ENCODE results near the gene POU6F2.
"Not testable (repeated sequence)": the region's sequence is repeated elsewhere in the genome, so short reads cannot be mapped to it uniquely, and the experiment has no call there.

Gene POU6F2

DNA sequence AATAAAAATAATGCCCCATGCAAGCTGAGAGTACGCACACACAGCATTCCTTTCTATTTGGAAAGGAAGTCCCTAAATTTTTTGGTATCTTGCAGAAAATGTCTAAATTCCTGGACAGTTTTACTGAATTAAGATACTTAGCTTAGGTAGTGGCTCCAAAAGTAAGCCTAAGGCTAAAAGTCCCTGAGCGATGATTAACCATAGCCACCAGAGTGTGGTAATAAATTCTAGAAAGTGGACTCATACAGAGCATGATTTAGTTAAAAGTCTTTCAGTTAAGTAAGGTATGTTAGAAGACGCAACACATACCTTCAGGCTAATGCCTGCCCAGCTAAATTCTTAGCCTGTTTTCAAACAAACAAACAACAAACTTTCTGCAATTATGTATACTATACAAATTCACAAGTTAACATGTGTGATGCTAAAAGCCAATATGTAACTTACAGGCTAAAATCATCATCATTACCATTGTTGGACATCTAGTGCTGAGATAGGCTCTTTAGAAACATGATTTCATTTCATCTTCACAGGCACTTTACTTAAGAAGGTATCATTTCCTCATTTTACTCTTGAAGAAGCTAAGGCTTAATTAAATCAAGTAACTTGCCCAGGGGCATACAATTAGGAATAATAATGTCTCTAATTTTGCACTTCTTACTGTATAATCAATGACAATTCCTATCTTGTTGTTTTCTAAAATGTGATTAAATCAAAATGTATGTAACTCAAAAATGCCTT, 327.1 kb downstream of the POU6F2 start:
- no peak for DNase-seq
- in situ Hi-C loops (cut with HindIII; ENCODE audit: low pct_ligation_motif_present, low pct_unique_long_range_greater_than_20kb, low sequenced_read_pairs), result no loop called here

DNA sequence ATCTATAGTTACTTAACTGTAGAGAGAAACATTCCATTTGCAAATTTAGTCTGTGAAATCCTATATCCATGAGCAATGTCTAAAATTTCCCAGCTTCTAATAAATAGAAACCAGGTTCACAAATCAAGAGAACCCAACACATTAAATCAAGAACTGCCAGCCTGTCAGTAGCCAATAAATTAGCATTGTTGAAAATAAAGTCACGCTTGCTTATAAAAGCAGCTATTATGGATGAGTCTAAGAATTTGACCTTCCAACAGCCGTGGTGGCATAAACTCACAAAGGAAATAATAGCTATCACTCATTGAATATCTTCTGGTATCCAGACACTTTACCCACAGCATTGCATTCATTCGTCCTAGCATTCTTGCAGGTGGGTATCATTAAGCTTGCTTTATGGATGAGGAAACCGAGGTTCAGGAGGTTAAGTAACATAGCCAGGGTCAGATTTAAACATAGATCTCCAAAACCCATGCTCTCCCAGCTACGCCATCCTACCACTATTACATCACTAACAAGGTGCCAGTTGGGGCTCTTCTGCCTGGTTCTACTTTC, 328.4 kb downstream of the POU6F2 start:
- no peak for DNase-seq
- in situ Hi-C loops (cut with HindIII; ENCODE audit: low pct_ligation_motif_present, low pct_unique_long_range_greater_than_20kb, low sequenced_read_pairs), result no loop called here

DNA sequence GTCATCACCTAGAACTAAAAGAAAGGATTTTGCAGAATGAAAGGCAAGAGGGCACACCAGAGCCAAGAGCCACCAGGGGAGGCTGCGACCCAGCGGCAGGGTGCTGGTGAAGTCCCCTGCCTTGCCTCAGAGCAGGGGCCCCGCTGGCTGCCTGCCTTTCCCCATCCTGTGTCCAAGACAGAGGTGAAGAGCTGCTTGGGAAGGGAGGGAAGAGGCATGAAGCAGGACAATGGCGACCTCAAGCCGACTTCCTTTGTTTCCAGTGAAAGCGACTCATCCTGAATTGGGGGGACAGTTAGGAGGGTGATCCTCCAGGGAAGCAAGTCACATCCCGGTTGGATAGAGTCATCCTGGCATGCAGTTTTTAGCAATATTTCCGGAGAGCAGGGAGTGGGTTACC, 333.0 kb downstream of the POU6F2 start:
- no peak for DNase-seq
- in situ Hi-C loops (cut with HindIII; ENCODE audit: low pct_ligation_motif_present, low pct_unique_long_range_greater_than_20kb, low sequenced_read_pairs), result no loop called here

DNA sequence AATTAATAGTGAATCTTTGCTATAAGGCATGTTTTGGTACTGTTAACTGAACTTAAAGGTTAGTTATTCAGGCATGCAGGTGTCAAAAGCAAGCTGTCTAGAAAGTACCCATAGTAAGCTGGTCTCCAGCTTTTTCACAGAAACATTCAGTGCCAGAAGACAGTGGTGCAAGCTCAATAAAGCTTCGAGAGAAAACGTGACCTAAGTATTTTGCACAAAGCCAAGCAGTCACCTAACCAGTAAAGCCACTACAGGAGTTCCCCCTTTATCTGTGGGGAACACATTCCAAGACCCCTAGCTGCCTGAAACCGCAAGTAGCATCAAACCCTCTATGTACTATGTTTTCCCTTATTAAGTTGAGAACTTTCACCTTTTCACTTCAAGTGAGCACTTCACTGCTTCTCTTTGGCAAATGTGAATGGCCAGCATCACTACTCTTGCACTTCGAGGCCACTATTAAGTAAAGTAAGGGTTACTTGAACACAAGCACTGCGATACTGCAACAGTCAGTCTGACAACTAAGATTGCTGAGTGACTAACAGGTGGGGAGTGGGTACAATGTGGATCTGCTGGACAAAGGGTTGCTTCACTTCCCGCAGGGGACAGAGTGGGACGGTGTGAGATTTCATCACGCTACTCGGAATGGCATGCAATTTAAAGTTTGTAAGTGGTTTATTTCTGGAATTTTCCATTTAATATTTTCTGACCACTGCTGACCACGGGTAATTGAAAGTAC, 334.7 kb downstream of the POU6F2 start:
- DNase-seq, result no peak
- in situ Hi-C loops (cut with HindIII; ENCODE audit: low pct_ligation_motif_present, low pct_unique_long_range_greater_than_20kb, low sequenced_read_pairs), result no loop called here

DNA sequence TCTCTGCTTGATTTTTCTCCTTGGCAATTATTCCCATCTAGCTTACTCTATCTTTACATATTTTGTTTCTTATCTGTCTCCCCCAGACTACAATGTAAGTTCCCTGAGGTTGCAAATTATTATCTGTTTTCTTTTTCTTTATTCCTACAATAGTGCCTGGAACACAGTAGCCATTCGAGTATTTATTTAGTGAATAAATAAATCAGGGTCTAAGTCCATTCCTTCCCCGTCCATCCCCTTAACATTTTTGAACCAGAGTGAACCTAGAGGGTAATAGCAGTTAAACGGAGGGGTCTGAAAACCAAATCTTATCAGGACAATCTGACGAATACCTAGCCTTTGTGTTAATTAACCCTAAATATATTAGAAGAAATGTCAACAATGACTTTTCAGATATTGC, 335.7 kb downstream of the POU6F2 start:
- in situ Hi-C loops (cut with HindIII; ENCODE audit: low pct_ligation_motif_present, low pct_unique_long_range_greater_than_20kb, low sequenced_read_pairs), result no loop called here
- DNase-seq, result no peak

DNA sequence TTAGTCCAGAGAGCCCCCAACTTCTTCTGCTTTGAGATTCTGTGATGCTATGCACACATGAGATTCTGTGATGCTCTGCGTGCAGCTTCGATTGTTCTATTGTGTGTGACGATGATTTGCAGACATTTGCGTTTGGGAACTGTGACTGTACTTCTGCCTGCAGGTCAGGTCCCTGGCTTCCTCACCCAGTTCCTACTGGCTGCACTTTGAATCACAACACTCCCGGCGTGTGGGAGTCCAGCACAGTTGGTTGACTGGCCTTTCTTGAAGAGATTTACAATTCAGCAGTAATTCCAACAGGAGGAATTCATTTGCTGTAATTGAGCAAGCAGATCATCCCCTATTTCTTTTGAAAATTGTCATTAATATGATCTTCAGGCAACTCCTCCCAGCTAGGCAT, 336.3 kb downstream of the POU6F2 start:
- DNase-seq, result no peak
- in situ Hi-C loops (cut with HindIII; ENCODE audit: low pct_ligation_motif_present, low pct_unique_long_range_greater_than_20kb, low sequenced_read_pairs), result no loop called here

DNA sequence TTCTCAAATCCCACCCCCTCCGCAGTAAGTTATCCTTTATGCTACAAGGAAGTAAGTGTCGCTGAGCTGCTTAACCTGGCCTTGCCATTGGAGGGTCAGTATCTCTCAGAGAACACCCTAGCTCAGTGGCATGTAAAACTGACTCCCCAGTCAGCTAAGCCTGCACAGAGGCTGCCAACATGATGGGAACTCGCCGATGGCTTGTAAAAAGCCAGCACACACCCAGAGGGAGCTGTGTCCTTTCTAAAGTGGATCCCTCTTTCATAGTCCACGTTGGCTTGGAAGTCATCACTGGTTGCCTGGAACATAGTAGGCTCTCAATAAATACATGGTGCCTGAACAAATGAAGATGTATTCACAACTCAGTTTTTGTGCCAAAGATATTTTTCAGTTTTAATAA, 339.4 kb downstream of the POU6F2 start:
- in situ Hi-C loops (cut with HindIII; ENCODE audit: low pct_ligation_motif_present, low pct_unique_long_range_greater_than_20kb, low sequenced_read_pairs), result no loop called here

DNA sequence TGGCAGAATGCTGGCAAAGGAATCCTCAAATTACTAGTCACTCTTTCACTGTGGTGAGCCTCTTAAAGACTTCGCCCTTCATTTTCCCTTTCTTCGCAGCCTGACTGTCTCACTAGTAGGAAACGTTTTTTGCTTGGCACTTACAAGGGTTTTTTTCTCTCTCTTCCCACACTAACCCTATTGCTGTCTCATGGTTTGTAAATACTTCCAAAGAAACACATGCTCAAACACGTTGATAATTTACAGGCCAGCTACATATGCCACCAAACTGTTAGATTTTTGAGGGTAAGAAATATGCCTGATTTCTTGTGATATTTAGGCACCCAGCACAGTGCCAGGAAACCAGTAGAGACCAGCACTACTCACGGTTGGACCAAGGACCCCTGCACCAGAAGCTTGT, 340.2 kb downstream of the POU6F2 start:
- in situ Hi-C loops (cut with HindIII; ENCODE audit: low pct_ligation_motif_present, low pct_unique_long_range_greater_than_20kb, low sequenced_read_pairs), result no loop called here
- no peak for DNase-seq

More for the DNA sequence above, 339.4 kb downstream of the POU6F2 start:
- DNase-seq, result no peak

DNA sequence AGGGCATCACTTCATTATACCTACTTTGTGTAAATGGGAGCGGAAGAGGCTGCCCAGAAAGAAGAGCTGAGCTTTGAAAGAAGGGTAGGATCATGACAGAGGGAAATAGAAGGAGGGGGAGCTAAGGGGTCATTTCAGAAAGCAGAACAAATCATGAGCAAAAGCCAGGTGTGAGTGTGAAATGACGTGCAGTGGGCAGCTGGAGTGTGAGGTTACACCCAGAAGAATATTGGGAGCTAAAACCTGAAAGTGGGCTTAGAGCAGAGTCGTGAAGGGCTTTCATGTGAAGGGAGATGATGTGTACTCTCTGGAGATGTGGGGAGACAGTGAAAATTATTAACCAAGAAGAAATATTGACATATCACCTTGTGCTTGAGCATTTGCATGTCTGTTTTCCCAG, 343.5 kb downstream of the POU6F2 start:
- no peak for DNase-seq
- in situ Hi-C loops (cut with HindIII; ENCODE audit: low pct_ligation_motif_present, low pct_unique_long_range_greater_than_20kb, low sequenced_read_pairs), result no loop called here

DNA sequence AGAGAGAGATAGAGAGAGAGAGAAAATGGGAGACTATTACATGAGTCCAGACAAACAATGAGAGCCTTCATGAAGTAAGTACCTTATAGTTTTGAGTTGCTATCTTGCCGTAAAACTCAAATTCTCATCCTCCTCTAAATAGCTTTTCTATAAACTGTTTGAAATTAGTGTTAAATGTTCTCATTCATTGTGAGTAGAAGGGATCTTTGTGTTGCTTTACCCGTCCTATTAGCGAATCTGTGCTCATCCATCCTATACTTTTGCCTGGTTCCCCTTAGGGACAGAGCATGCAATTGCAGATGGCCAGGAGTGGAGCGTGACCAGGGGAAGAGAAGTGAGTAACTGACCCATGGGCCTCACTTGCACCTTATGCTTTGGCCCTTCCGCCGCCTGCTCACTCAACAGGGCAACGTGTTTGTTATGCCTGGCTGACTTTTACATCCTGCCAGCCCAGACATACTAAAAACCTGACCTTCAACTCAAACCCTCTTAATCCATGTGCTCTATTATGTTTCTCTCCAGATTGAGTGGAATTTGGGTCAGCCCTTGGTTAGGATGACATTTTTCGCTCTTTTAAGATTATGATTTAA, 344.3 kb downstream of the POU6F2 start:
- no peak for DNase-seq
- in situ Hi-C loops (cut with HindIII; ENCODE audit: low pct_ligation_motif_present, low pct_unique_long_range_greater_than_20kb, low sequenced_read_pairs), result no loop called here

DNA sequence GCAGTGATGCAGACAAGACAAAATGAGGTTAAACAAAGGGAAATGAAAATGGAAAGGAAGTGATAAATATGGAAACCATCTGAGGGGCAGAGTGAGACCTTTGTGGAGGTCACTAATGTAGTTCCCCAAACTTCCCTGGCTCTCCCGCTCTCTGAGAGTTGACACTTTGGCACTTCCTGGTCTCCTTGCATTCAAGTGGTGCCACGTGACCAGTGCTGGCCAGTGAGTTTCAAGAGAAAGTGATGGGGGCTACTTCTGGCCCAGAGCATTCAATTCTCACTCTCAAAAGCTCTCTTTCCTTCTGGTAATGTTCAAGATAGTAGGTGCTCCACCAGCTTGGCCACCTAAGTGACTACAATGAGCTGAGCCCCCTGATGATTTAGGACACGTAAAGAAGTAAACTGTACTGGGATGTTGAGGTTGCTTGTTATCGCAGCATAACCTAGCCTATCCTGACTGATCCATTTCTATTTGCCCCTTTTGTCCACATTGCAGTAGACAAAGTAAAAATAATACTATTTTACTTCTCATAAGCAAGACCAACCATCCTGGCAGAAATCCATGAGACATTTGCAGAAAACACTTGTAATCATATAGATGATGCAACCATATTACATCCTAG, 346.5 kb downstream of the POU6F2 start:
- in situ Hi-C loops (cut with HindIII; ENCODE audit: low pct_ligation_motif_present, low pct_unique_long_range_greater_than_20kb, low sequenced_read_pairs), result no loop called here
- no peak for DNase-seq

DNA sequence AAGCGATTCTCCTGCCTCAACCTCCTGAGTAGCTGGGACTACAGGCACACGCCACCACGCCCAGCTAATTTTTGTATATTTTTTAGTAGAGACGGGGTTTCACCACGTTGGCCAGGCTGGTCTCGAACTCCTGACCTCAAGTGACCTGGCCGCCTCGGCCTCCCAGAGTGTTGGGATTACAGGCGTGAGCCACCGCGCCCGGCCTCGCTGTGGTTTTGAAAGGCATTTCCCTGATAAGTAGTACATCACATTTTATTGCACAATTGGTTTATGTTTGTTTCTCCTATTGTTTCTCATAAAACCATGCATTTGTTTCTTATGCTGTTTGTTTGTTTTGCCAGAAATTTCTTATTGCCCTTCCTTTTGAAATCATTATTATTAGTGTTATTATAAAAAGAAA, 353.9 kb downstream of the POU6F2 start:
- DNase-seq; in situ Hi-C loops (cut with HindIII; ENCODE audit: low pct_ligation_motif_present, low pct_unique_long_range_greater_than_20kb, low sequenced_read_pairs): not testable (repeated sequence)

DNA sequence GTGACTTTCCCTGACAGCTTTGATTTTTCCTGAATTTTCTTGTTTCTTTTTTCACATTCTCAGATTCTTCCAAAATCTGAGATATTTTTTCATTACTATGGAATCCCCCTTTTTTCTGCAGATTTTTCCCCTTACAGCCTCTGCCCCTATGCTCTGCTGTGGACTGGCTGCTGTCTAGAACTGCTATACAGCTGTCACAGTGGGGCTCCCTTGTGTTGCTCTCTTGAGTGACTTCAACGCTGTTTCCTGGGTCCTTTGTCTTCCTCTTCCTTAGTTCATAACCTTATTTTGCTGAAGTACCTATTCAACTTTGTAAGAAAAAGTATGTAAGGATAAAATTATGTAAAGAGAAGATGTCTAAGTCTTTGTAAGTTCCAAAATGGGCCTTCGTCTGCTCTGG, 354.4 kb downstream of the POU6F2 start:
- in situ Hi-C loops (cut with HindIII; ENCODE audit: low pct_ligation_motif_present, low pct_unique_long_range_greater_than_20kb, low sequenced_read_pairs), result no loop called here

DNA sequence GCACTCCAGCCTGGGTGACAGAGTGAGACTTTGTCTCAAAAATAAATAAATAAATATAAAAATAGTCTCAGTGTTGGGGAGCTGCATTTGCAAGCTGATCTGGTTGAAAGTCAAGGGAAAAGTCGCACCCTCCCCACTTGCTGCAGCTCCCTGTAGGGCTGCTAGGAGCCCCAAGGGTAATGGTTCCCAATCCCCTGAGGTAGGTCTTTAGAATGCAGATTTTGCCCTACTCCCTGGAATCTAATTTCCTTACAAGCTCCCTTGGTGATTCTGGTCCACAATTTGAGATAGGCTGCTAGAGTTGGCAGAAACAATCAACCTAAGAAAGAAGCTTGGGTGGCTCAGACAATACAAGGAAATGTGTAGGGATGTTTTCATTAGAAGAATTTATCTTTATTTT, 356.0 kb downstream of the POU6F2 start:
- DNase-seq, result no peak
- in situ Hi-C loops (cut with HindIII; ENCODE audit: low pct_ligation_motif_present, low pct_unique_long_range_greater_than_20kb, low sequenced_read_pairs), result no loop called here

More for the DNA sequence above, 354.4 kb downstream of the POU6F2 start:
- no peak for DNase-seq

DNA sequence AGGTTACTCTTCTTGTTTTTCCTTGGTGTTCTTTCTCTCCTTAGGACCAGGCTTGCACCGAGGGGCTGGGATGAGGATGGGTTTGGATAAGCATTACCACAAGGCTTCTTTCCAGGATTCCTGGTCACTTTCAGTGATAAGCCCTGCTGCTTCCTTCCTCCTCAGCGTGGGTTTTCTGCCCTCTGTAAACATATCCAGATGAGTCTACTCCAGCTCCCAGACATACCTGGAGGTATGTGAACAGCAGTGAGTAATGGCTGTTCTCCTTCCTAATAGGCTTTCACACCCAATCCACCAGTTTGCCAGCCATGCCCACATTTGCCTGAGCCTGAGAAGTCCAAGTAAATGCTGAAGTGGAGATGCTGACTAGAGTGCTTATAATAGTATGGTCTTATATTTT, 358.7 kb downstream of the POU6F2 start:
- in situ Hi-C loops (cut with HindIII; ENCODE audit: low pct_ligation_motif_present, low pct_unique_long_range_greater_than_20kb, low sequenced_read_pairs), result no loop called here
- no peak for DNase-seq

DNA sequence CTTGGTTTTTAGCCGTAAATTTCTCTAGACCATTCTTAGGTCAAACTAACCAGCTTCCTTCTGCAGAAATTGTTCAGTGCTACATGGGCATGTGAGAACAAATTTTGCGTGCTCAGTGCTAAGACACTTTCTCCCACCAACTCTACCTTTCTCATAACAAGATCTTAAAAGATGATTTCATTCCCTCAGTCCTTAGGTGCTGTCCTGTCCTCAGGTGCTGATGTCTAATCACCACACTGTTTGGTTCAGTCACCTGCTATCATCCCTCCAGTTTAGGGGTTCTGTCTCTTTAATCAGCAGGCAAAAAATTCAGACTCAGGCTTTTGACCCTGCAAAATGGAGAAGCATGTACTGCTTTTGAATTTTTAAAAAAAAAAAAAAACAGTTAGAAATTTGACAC, 361.0 kb downstream of the POU6F2 start:
- DNase-seq, result no peak
- in situ Hi-C loops (cut with HindIII; ENCODE audit: low pct_ligation_motif_present, low pct_unique_long_range_greater_than_20kb, low sequenced_read_pairs), result no loop called here

DNA sequence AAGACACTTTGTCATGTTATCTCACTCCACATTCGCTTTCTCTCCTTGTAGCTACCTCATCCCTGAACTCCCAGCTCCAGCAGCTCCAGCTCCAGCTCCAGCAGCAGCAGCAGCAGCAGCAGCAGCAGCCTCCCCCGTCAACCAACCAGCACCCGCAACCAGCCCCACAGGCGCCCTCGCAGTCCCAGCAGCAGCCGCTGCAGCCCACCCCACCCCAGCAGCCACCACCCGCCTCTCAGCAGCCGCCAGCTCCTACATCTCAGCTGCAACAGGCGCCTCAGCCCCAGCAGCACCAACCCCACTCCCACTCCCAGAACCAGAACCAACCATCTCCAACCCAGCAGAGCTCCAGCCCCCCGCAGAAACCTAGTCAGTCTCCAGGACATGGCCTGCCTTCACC, 361.9 kb downstream of the POU6F2 start:
- DNase-seq, result no peak
- in situ Hi-C loops (cut with HindIII; ENCODE audit: low pct_ligation_motif_present, low pct_unique_long_range_greater_than_20kb, low sequenced_read_pairs), result no loop called here

DNA sequence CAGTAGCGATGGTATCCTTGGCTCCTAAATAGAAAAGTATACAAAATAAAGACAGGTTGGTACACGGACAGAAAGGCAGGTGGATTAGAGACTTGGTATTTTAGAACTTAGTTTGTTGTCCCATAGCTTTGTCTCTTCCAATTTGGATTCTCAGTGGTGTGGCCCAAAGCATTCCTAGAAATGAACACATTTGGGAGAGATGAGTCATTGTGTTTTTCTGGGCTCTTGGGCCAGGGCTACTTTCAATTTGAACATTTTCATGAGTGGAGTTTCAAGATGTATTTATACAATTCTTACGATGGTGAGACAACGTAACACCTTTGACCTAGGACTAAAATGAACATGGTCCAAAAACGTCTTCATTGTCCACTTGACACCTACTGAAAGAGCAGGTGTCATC, 363.4 kb downstream of the POU6F2 start:
- no peak for DNase-seq
- in situ Hi-C loops (cut with HindIII; ENCODE audit: low pct_ligation_motif_present, low pct_unique_long_range_greater_than_20kb, low sequenced_read_pairs), result no loop called here

DNA sequence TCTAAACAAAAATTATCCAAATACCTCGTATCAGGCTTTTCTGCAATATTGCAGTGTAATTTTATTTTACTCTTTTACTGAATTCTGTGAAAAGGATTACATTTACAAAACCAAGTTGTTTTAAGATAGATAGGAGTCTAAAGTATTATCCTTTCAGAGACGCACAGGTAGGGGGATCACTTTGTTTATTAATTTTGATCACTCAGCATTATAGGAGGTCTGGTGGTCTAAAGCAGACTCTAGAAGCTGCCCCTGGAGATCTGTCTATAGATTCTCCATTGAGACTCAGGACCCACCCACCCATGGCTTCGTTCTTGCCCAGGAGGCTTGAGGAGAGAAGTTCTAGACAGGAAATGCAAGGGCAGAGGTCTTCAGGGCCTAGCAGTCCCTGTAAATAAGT, 365.1 kb downstream of the POU6F2 start:
- in situ Hi-C loops (cut with HindIII; ENCODE audit: low pct_ligation_motif_present, low pct_unique_long_range_greater_than_20kb, low sequenced_read_pairs), result no loop called here
- no peak for DNase-seq
